Thyroid gland (tissue), 4 donors: Measurements from ENCODE around the gene ESR1. TPM values are rescaled to one million over a fixed set of nuclear protein-coding genes. Genes with fewer than 3 reads are reported as not detected.
"Not testable (repeated sequence)": the region's sequence is repeated elsewhere in the genome, so short reads cannot be mapped to it uniquely, and the experiment has no call there.

Experiments
- DNase-seq, 2 donors: peaks; one replicate each; pipeline ENCODE4 v3.0.0-alpha.2; 2019
- H3K27ac ChIP-seq, 3 donors: fragments of 200-600 bp; sonication (generic); 1 replicate in 2 of 3; 2 replicates in 1 of 3; pipeline ENCODE4 v1.5.1; 2016 to 2019; ENCODE audit warnings: mild to moderate bottlenecking in 1 of 3, moderate library complexity in 1 of 3
- H3K27me3 ChIP-seq: fragments of 200-600 bp; sonication (generic); one replicate; pipeline ENCODE4 v1.5.1; 2019
- H3K36me3 ChIP-seq, 2 donors: fragments of 200-600 bp; sonication (generic); one replicate each; pipeline ENCODE4 v1.5.1; 2016 to 2019
- H3K4me1 ChIP-seq, 2 donors: fragments of 200-600 bp; sonication (generic); one replicate each; pipeline ENCODE4 v1.5.1; 2017 to 2019
- H3K4me3 ChIP-seq, 3 donors: fragments of 200-600 bp; sonication (generic); replicated peaks in 1 of 3; 1 replicate in 2 of 3; 2 replicates in 1 of 3; pipeline ENCODE4 v1.5.1; 2016; ENCODE audit warnings: mild to moderate bottlenecking in 1 of 3
- H3K9me3 ChIP-seq: fragments of 200-600 bp; sonication (generic); one replicate; pipeline ENCODE4 v1.5.1; 2017
- CTCF ChIP-seq, 6 experiments: fragments of 200-600 bp in 3 of 6; fragments of 450-650 bp in 3 of 6; sonication (generic) in 3 of 6; IDR thresholded peaks; one replicate each; pipeline ENCODE4 v1.5.1; 2016 to 2019; ENCODE audit warnings: antibody characterized with exemption in 6 of 6, mild to moderate bottlenecking in 2 of 6, inconsistent platforms in 1 of 6, moderate library complexity in 1 of 6
- POLR2A ChIP-seq, 2 donors: fragments of 450-650 bp; IDR thresholded peaks; one replicate each; pipeline ENCODE4 v1.6.1; 2017; ENCODE audit warnings: antibody characterized with exemption in 2 of 2, mild to moderate bottlenecking in 2 of 2, moderate library complexity in 1 of 2
- WGBS, 2 donors: methylation state at CpG; one replicate each; pipeline ENCODE4 v1.1.5; 2017; 5-methylcytosine and 5-hydroxymethylcytosine counted together
- intact Hi-C: fragments of 100-400 bp; cut with DNase I; formaldehyde crosslinking; loops from one replicate; pipeline ENCODE4 v1.15.1; 2023
- total RNA-seq, 4 donors: library from RNA; depleted of rRNA; stranded (reverse); fragments of >200 nt; gene quantifications; one replicate each; pipeline ENCODE4 v1.2.3, GENCODE V29; 2016

Gene ESR1
- total RNA-seq, 4 donors from 2014 or later: 3.2 to 4.7 (median 3.6) TPM

DNA sequence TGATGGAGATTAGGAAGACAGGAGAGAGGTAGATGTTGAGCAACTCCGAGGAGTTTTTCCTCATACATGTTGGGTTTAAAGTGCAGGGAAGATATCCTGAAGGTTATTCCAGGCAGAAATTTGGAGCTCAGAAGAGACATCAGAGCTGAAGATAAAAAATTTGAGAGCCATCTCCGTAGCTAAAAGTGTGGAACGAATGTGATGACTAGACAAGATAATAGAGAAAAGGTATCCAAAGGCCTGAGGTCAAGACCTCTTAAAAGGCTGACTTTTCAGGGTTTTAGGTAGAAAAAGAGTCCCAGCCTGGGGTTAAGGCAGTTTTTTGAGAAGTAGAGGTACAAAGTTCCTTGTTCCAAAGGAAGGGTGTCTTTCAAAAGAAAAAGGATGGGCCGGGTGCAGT, 214.8 kb downstream of the ESR1 start:
- TF ChIP-seq CTCF (IDR thresholded peaks at IDR 0.05): no peak
- no peak for TF ChIP-seq POLR2A (IDR thresholded peaks at IDR 0.05)
- 91 to 92% methylated on average over 4 of the region's 4 CpGs for WGBS, 2 donors
- no peaks in the 10 kb centered on the region for H3K27me3 ChIP-seq
- no peak for DNase-seq
- H3K4me1 ChIP-seq: no peaks in the 10 kb centered on the region
- H3K36me3 ChIP-seq: no peaks in the 10 kb centered on the region
- no peak overlapping the region for H3K4me3 ChIP-seq
- H3K9me3 ChIP-seq: no peaks in the 10 kb centered on the region
- H3K27ac ChIP-seq: no peak overlapping the region
- intact Hi-C loops: no loop called here

DNA sequence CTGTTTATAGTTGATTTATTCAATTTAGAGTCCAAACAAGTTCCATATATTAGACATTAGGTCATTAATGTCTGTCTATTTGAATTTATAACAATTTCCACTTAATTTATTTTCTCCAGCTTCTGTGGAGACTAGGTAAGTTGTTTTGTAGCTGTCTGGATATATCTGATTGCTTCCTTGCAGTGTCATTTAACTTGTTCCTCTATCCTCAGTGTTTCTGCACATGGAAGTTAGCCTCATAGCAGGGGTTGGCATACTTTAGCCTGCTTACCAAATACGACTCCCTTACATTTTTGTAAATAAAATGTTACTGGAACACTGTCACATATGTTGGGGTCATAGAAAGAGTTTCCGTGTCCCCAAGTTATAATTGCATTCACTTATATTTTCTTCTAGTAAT, 216.1 kb downstream of the ESR1 start:
- WGBS, 2 donors: 93 to 94% methylated on average over 2 of the region's 2 CpGs

GRCh38 chr6:152026291-152026690, 218.8 kb downstream of the ESR1 start:
- TF ChIP-seq POLR2A (IDR thresholded peaks at IDR 0.05) (no peak), CTCF (IDR thresholded peaks at IDR 0.05) (no peak)
- DNase-seq: no peak
- Histone ChIP-seq H3K4me3 (no peak overlapping the region), H3K36me3 (no peaks in the 10 kb centered on the region), H3K9me3 (no peaks in the 10 kb centered on the region), H3K27me3 (no peaks in the 10 kb centered on the region), H3K27ac (no peak overlapping the region), H3K4me1 (no peaks in the 10 kb centered on the region)
- WGBS, 2 donors: 62 to 68% methylated on average over 1 of the region's 1 CpG
- intact Hi-C loops: no loop called here

More for the DNA sequence above, 216.1 kb downstream of the ESR1 start:
- Histone ChIP-seq H3K9me3 (no peaks in the 10 kb centered on the region), H3K27me3 (no peaks in the 10 kb centered on the region), H3K4me1 (no peaks in the 10 kb centered on the region), H3K4me3 (no peak overlapping the region), H3K36me3 (no peaks in the 10 kb centered on the region), H3K27ac (no peak overlapping the region)
- intact Hi-C loops: no loop called here
- DNase-seq: no peak
- TF ChIP-seq POLR2A (IDR thresholded peaks at IDR 0.05) (no peak), CTCF (IDR thresholded peaks at IDR 0.05) (no peak)

DNA sequence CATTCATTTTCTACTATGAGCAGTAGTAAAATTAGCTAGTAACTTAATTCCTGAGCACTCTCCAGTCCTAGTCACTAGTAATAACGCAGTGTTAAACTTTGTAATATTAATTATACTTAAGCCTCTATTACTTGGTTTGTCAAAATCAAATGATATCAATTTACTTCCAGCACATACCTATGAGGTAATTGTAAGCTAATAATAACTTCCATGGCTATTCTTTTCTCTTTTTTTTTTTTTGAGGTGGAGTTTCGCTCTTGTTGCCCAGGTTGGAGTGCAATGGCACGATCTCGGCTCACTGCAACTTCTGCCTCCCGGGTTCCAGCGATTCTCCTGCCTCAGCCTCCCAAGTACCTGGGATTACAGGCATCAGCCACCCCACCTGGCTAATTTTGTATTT, 219.3 kb downstream of the ESR1 start:
- H3K4me1 ChIP-seq, DNase-seq, H3K9me3 ChIP-seq, intact Hi-C loops, H3K27ac ChIP-seq, H3K36me3 ChIP-seq, H3K27me3 ChIP-seq, H3K4me3 ChIP-seq: not testable (repeated sequence)
- WGBS, 2 donors: 96 to 98% methylated on average over 6 of the region's 6 CpGs

DNA sequence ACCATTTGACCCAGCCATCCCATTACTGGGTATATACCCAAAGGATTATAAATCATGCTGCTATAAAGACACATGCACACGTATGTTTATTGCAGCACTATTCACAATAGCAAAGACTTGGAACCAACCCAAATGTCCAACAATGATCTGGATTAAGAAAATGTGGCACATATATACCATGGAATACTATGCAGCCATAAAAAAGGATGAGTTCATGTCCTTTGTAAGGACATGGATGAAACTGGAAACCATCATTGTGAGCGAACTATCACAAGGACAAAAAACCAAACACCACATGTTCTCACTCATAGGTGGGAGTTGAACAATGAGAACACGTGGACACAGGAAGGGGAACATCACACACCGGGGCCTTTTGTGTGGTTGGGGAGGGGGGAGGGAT, 226.3 kb downstream of the ESR1 start:
- 93 to 95% methylated on average over 4 of the region's 4 CpGs for WGBS, 2 donors
- intact Hi-C loops, H3K4me3 ChIP-seq, H3K36me3 ChIP-seq, H3K27me3 ChIP-seq, H3K9me3 ChIP-seq, H3K4me1 ChIP-seq, DNase-seq, H3K27ac ChIP-seq: not testable (repeated sequence)

- Histone ChIP-seq H3K36me3 (no peaks in the 10 kb centered on the region), H3K27ac (no peak overlapping the region), H3K4me1 (no peaks in the 10 kb centered on the region), H3K4me3 (no peak overlapping the region), H3K27me3 (no peaks in the 10 kb centered on the region), H3K9me3 (no peaks in the 10 kb centered on the region)
- intact Hi-C loops: no loop called here
- WGBS, 2 donors: 82 to 85% methylated on average over 5 of the region's 5 CpGs
- no peak for TF ChIP-seq CTCF (IDR thresholded peaks at IDR 0.05)
- no peak for TF ChIP-seq POLR2A (IDR thresholded peaks at IDR 0.05)
- no peak for DNase-seq
Observed at GRCh38 chr6:152034631-152035030, 227.1 kb downstream of the ESR1 start.
